Ovary (tissue), 9 donors: Measurements from ENCODE around the gene SUPT6H. TPM values are rescaled to one million over a fixed set of nuclear protein-coding genes. Genes with fewer than 3 reads are reported as not detected.

ENCODE experiments used
- DNase-seq, 5 donors: peaks; one replicate each; pipeline ENCODE4 v3.0.0-alpha.2; 2019 to 2020
- H3K27ac ChIP-seq, 2 donors: fragments of 200-600 bp; one replicate each; pipeline versions ENCODE4 v1.5.1 to v1.8.0; 2019 to 2022
- H3K27me3 ChIP-seq: fragments of 200-600 bp; one replicate; pipeline ENCODE4 v1.8.0; 2022
- H3K36me3 ChIP-seq: fragments of 200-600 bp; sonication (generic); one replicate; pipeline ENCODE4 v1.5.1; 2019
- H3K4me1 ChIP-seq: one replicate; pipeline ENCODE4 v1.8.1; 2013; ENCODE audit warnings: mild to moderate bottlenecking, moderate library complexity; ENCODE audit not compliant: insufficient read depth
- H3K4me3 ChIP-seq: fragments of 200-600 bp; sonication (generic); one replicate; pipeline ENCODE4 v1.5.1; 2017
- H3K9me3 ChIP-seq, 2 donors: fragments of 200-600 bp in 1 of 2; sonication (generic) in 1 of 2; one replicate each; pipeline versions ENCODE4 v1.5.1 to v1.8.1; 2013 to 2019; ENCODE audit warnings: mild to moderate bottlenecking in 1 of 2, moderate library complexity in 1 of 2
- CTCF ChIP-seq, 3 donors: fragments of 450-650 bp in 2 of 3; fragments of 200-600 bp in 1 of 3; IDR thresholded peaks; one replicate each; pipeline versions ENCODE4 v1.5.1 to v1.8.0; 2016 to 2022; ENCODE audit warnings: antibody characterized with exemption in 3 of 3, mild to moderate bottlenecking in 1 of 3
- EP300 ChIP-seq: sonication (generic); formaldehyde crosslinking; IDR thresholded peaks from one replicate; pipeline ENCODE4 v1.6.1; 2017; ENCODE audit warnings: antibody characterized with exemption
- POLR2A ChIP-seq: fragments of 450-650 bp; IDR thresholded peaks from one replicate; pipeline ENCODE4 v1.6.1; 2017; ENCODE audit warnings: antibody characterized with exemption, mild to moderate bottlenecking, moderate library complexity
- WGBS, 3 donors: extraction: QIAGEN DNeasy Blood & Tissue Kit in 1 of 3; methylation state at CpG; one replicate each; pipeline versions ENCODE4 v1.1.5 to v1.1.7; 2013 to 2017; 5-methylcytosine and 5-hydroxymethylcytosine counted together
- intact Hi-C, 4 donors: fragments of 100-400 bp; cut with DNase I; formaldehyde crosslinking; loops; one replicate each; pipeline versions ENCODE4 v1.11.0 to v1.15.1; 2022 to 2023
- polyA plus RNA-seq, 2 donors: library from polyadenylated mRNA; stranded (reverse); fragments of 200-250 nt in 1 of 2; fragments of 350-450 nt in 1 of 2; fragmentation: Illumina TruSeq in 1 of 2; extraction: RNeasy Lipid Tissue Mini Kit (QIAGEN cat#74804) in 1 of 2; gene quantifications; one replicate each; pipeline ENCODE4 v1.2.3, GENCODE V29; 2013 to 2014
- total RNA-seq, 7 donors: library from RNA; depleted of rRNA in 2 of 7; stranded (reverse); fragments of >200 nt in 2 of 7; fragmentation: NEBNext Ultra II Directional in 3 of 7; extraction: Animal tissue kit (Norgen Biotek cat#: 25700) in 3 of 7; gene quantifications; one replicate each; pipeline versions ENCODE4 v1.1.0 to v1.2.4, GENCODE V29; 2016 to 2023
- donor health status: DM: no; HTN: no; CAD: no; lungs with moderate emphysema.
- donor health status: DM: no; HTN: no; CAD: no.
- donor health status: Bipolar disorder and iron deficiency.
- donor health status: DM: yes; HTN: yes; CAD: no.
- donor health status: DM: no; HTN: no; CAD: no.
- donor health status: DM: yes; HTN: yes; CAD: no.

Gene SUPT6H
- total and polyA plus RNA-seq, 9 donors = 34.8 to 83.8 (median 67.2) TPM

- Histone ChIP-seq H3K4me3 (no peak overlapping the region), H3K4me1 (no peaks in the 10 kb centered on the region), H3K27me3 (no peaks in the 10 kb centered on the region), H3K9me3 (no peaks in the 10 kb centered on the region), H3K36me3 (no peaks in the 10 kb centered on the region), H3K27ac (no peak overlapping the region)
- intact Hi-C loops = no loop called here
- 80 to 86% (median 82%) methylated on average over 4 of the region's 4 CpGs for WGBS, 3 donors
- no peak for DNase-seq
- TF ChIP-seq POLR2A (no peak), CTCF (IDR thresholded peaks at IDR 0.05) (no peak), EP300 (no peak)
Measured at GRCh38 chr17:28686296-28686695, 24.3 kb downstream of the SUPT6H start.

GRCh38 chr17:28688481-28688880 is 26.5 kb downstream of the SUPT6H start:
- TF ChIP-seq EP300 (no peak), POLR2A (no peak)
- intact Hi-C loops = no loop called here
- Histone ChIP-seq H3K4me1 (no peaks in the 10 kb centered on the region), H3K4me3 (no peak overlapping the region), H3K27me3 (no peaks in the 10 kb centered on the region), H3K36me3 (no peaks in the 10 kb centered on the region), H3K27ac (no peak overlapping the region), H3K9me3 (no peaks in the 10 kb centered on the region)
- 89 to 92% (median 89%) methylated on average over 4 of the region's 4 CpGs for WGBS, 3 donors
- DNase-seq = no peak

- DNase-seq = no peak
- Histone ChIP-seq H3K4me1 (no peaks in the 10 kb centered on the region), H3K27me3 (no peaks in the 10 kb centered on the region), H3K4me3 (no peak overlapping the region), H3K27ac (no peak overlapping the region), H3K9me3 (no peaks in the 10 kb centered on the region), H3K36me3 (no peaks in the 10 kb centered on the region)
- intact Hi-C loops = no loop called here
- TF ChIP-seq POLR2A (no peak), CTCF (IDR thresholded peaks at IDR 0.05) (no peak), EP300 (no peak)
- WGBS, 3 donors = 93 to 98% (median 96%) methylated on average over 3 of the region's 3 CpGs
Measured at GRCh38 chr17:28689011-28689410, 27.0 kb downstream of the SUPT6H start.

GRCh38 chr17:28693869-28694268 is 31.9 kb downstream of the SUPT6H start:
- 65 to 97% (median 88%) methylated on average over 1 of the region's 1 CpG for WGBS, 3 donors
- no peak for DNase-seq
- intact Hi-C loops = no loop called here
- H3K36me3 ChIP-seq = peaks cover 2% of the 10 kb centered on the region
- TF ChIP-seq EP300 (no peak), POLR2A (no peak), CTCF (IDR thresholded peaks at IDR 0.05) (no peak)
- H3K27ac ChIP-seq = no peak overlapping the region
- no peaks in the 10 kb centered on the region for H3K4me1 ChIP-seq
- no peak overlapping the region for H3K4me3 ChIP-seq
- H3K27me3 ChIP-seq = no peaks in the 10 kb centered on the region
- no peaks in the 10 kb centered on the region for H3K9me3 ChIP-seq

GRCh38 chr17:28698253-28698941 is 36.4 kb downstream of the SUPT6H start:
- Histone ChIP-seq H3K27ac (no peak overlapping the region), H3K4me3 (no peak overlapping the region), H3K4me1 (no peaks in the 10 kb centered on the region), H3K27me3 (no peaks in the 10 kb centered on the region), H3K9me3 (no peaks in the 10 kb centered on the region), H3K36me3 (peaks cover 2% of the 10 kb centered on the region)
- DNase-seq = no peak
- intact Hi-C loops = no loop called here
- TF ChIP-seq CTCF (IDR thresholded peaks at IDR 0.05) (no peak), POLR2A (no peak), EP300 (no peak)
- 89 to 95% (median 90%) methylated on average over 6 of the region's 6 CpGs for WGBS, 3 donors
